ENCODE data around the gene CDC5L.

Gene CDC5L

GRCh38 chr6:44464527-44465310 lies 77.2 kb downstream of the CDC5L start:
- Histone ChIP-seq H3K4me3 (ENCODE audit: extremely low read depth, insufficient read depth, low read length, poor library complexity, severe bottlenecking) (no peak overlapping the region), H3K4me1 (ENCODE audit: control insufficient read depth, insufficient read depth, low read length, poor library complexity, severe bottlenecking) (no peaks in the 10 kb centered on the region), H3K36me3 (ENCODE audit: control insufficient read depth, insufficient read depth, low read length) (no peaks in the 10 kb centered on the region), H3K9me3 (ENCODE audit: control insufficient read depth, low read length) (no peaks in the 10 kb centered on the region), H3K27ac (ENCODE audit: low read depth, low read length, severe bottlenecking) (no peak overlapping the region)
- WGBS, 2 experiments (ENCODE audit: insufficient coverage in 2 of 2), result 91 to 95% methylated on average over 12 to 13 of the region's 13 CpGs

GRCh38 chr6:44466955-44467354 lies 79.4 kb downstream of the CDC5L start:
- Histone ChIP-seq H3K4me3 (ENCODE audit: extremely low read depth, insufficient read depth, low read length, poor library complexity, severe bottlenecking) (no peak overlapping the region), H3K36me3 (ENCODE audit: control insufficient read depth, insufficient read depth, low read length) (no peaks in the 10 kb centered on the region), H3K9me3 (ENCODE audit: control insufficient read depth, low read length) (no peaks in the 10 kb centered on the region), H3K27ac (ENCODE audit: low read depth, low read length, severe bottlenecking) (no peak overlapping the region), H3K4me1 (ENCODE audit: control insufficient read depth, insufficient read depth, low read length, poor library complexity, severe bottlenecking) (peaks cover 5% of the 10 kb centered on the region)
- WGBS, 2 experiments (ENCODE audit: insufficient coverage in 2 of 2), result 90 to 100% methylated on average over 1 to 2 of the region's 3 CpGs

GRCh38 chr6:44468835-44469234 lies 81.3 kb downstream of the CDC5L start:
- Histone ChIP-seq H3K4me1 (ENCODE audit: control insufficient read depth, insufficient read depth, low read length, poor library complexity, severe bottlenecking) (peaks cover 13% of the 10 kb centered on the region), H3K4me3 (ENCODE audit: extremely low read depth, insufficient read depth, low read length, poor library complexity, severe bottlenecking) (no peak overlapping the region), H3K36me3 (ENCODE audit: control insufficient read depth, insufficient read depth, low read length) (no peaks in the 10 kb centered on the region), H3K9me3 (ENCODE audit: control insufficient read depth, low read length) (no peaks in the 10 kb centered on the region), H3K27ac (ENCODE audit: low read depth, low read length, severe bottlenecking) (no peak overlapping the region)
- WGBS, 2 experiments (ENCODE audit: insufficient coverage in 2 of 2), result 80 to 100% methylated on average over 1 to 2 of the region's 6 CpGs

GRCh38 chr6:44470115-44470464 lies 82.6 kb downstream of the CDC5L start:
- Histone ChIP-seq H3K36me3 (ENCODE audit: control insufficient read depth, insufficient read depth, low read length) (no peaks in the 10 kb centered on the region), H3K27ac (ENCODE audit: low read depth, low read length, severe bottlenecking) (no peak overlapping the region), H3K4me1 (ENCODE audit: control insufficient read depth, insufficient read depth, low read length, poor library complexity, severe bottlenecking) (peaks cover 18% of the 10 kb centered on the region), H3K9me3 (ENCODE audit: control insufficient read depth, low read length) (no peaks in the 10 kb centered on the region), H3K4me3 (ENCODE audit: extremely low read depth, insufficient read depth, low read length, poor library complexity, severe bottlenecking) (no peak overlapping the region)
- 91 to 94% methylated on average over 3 to 4 of the region's 7 CpGs for WGBS, 2 experiments (ENCODE audit: insufficient coverage in 2 of 2)

GRCh38 chr6:44470746-44471145 lies 83.2 kb downstream of the CDC5L start:
- no peak overlapping the region for H3K27ac ChIP-seq (ENCODE audit: low read depth, low read length, severe bottlenecking)
- peaks cover 24% of the 10 kb centered on the region for H3K4me1 ChIP-seq (ENCODE audit: control insufficient read depth, insufficient read depth, low read length, poor library complexity, severe bottlenecking)
- H3K36me3 ChIP-seq (ENCODE audit: control insufficient read depth, insufficient read depth, low read length), result no peaks in the 10 kb centered on the region
- WGBS, 2 experiments (ENCODE audit: insufficient coverage in 2 of 2), result 80 to 100% methylated on average over 2 of the region's 2 CpGs
- H3K9me3 ChIP-seq (ENCODE audit: control insufficient read depth, low read length), result no peaks in the 10 kb centered on the region
- H3K4me3 ChIP-seq (ENCODE audit: extremely low read depth, insufficient read depth, low read length, poor library complexity, severe bottlenecking), result no peak overlapping the region

GRCh38 chr6:44471271-44471981 lies 83.9 kb downstream of the CDC5L start:
- 80 to 85% methylated on average over 13 to 14 of the region's 15 CpGs for WGBS, 2 experiments (ENCODE audit: insufficient coverage in 2 of 2)
- Histone ChIP-seq H3K4me1 (ENCODE audit: control insufficient read depth, insufficient read depth, low read length, poor library complexity, severe bottlenecking) (peaks cover 24% of the 10 kb centered on the region), H3K36me3 (ENCODE audit: control insufficient read depth, insufficient read depth, low read length) (no peaks in the 10 kb centered on the region), H3K4me3 (ENCODE audit: extremely low read depth, insufficient read depth, low read length, poor library complexity, severe bottlenecking) (no peak overlapping the region), H3K9me3 (ENCODE audit: control insufficient read depth, low read length) (no peaks in the 10 kb centered on the region), H3K27ac (ENCODE audit: low read depth, low read length, severe bottlenecking) (no peak overlapping the region)

- Histone ChIP-seq H3K27ac (ENCODE audit: low read depth, low read length, severe bottlenecking) (no peak overlapping the region), H3K36me3 (ENCODE audit: control insufficient read depth, insufficient read depth, low read length) (no peaks in the 10 kb centered on the region), H3K4me1 (ENCODE audit: control insufficient read depth, insufficient read depth, low read length, poor library complexity, severe bottlenecking) (peaks cover 24% of the 10 kb centered on the region), H3K9me3 (ENCODE audit: control insufficient read depth, low read length) (no peaks in the 10 kb centered on the region), H3K4me3 (ENCODE audit: extremely low read depth, insufficient read depth, low read length, poor library complexity, severe bottlenecking) (no peak overlapping the region)
- 39 to 49% methylated on average over 11 of the region's 13 CpGs for WGBS, 2 experiments (ENCODE audit: insufficient coverage in 2 of 2)
Observed at GRCh38 chr6:44472250-44472945, 84.9 kb downstream of the CDC5L start.

- Histone ChIP-seq H3K4me3 (ENCODE audit: extremely low read depth, insufficient read depth, low read length, poor library complexity, severe bottlenecking) (no peak overlapping the region), H3K4me1 (ENCODE audit: control insufficient read depth, insufficient read depth, low read length, poor library complexity, severe bottlenecking) (peaks cover 24% of the 10 kb centered on the region), H3K9me3 (ENCODE audit: control insufficient read depth, low read length) (no peaks in the 10 kb centered on the region), H3K27ac (ENCODE audit: low read depth, low read length, severe bottlenecking) (no peak overlapping the region), H3K36me3 (ENCODE audit: control insufficient read depth, insufficient read depth, low read length) (no peaks in the 10 kb centered on the region)
- WGBS, 2 experiments (ENCODE audit: insufficient coverage in 2 of 2), result 93 to 94% methylated on average over 15 of the region's 19 CpGs
Observed at GRCh38 chr6:44473393-44474189, 86.1 kb downstream of the CDC5L start.

- WGBS, 2 experiments (ENCODE audit: insufficient coverage in 2 of 2), result 84 to 91% methylated on average over 7 to 9 of the region's 9 CpGs
- H3K27ac ChIP-seq (ENCODE audit: low read depth, low read length, severe bottlenecking), result no peak overlapping the region
- peaks cover 24% of the 10 kb centered on the region for H3K4me1 ChIP-seq (ENCODE audit: control insufficient read depth, insufficient read depth, low read length, poor library complexity, severe bottlenecking)
- H3K4me3 ChIP-seq (ENCODE audit: extremely low read depth, insufficient read depth, low read length, poor library complexity, severe bottlenecking), result no peak overlapping the region
- no peaks in the 10 kb centered on the region for H3K9me3 ChIP-seq (ENCODE audit: control insufficient read depth, low read length)
- H3K36me3 ChIP-seq (ENCODE audit: control insufficient read depth, insufficient read depth, low read length), result no peaks in the 10 kb centered on the region
Observed at GRCh38 chr6:44474190-44474631, 86.7 kb downstream of the CDC5L start.

- Histone ChIP-seq H3K4me3 (ENCODE audit: extremely low read depth, insufficient read depth, low read length, poor library complexity, severe bottlenecking) (no peak overlapping the region), H3K9me3 (ENCODE audit: control insufficient read depth, low read length) (no peaks in the 10 kb centered on the region), H3K4me1 (ENCODE audit: control insufficient read depth, insufficient read depth, low read length, poor library complexity, severe bottlenecking) (peaks cover 24% of the 10 kb centered on the region), H3K36me3 (ENCODE audit: control insufficient read depth, insufficient read depth, low read length) (no peaks in the 10 kb centered on the region), H3K27ac (ENCODE audit: low read depth, low read length, severe bottlenecking) (no peak overlapping the region)
- 80 to 83% methylated on average over 1 of the region's 1 CpG for WGBS, 2 experiments (ENCODE audit: insufficient coverage in 2 of 2)
Observed at GRCh38 chr6:44474643-44475042, 87.1 kb downstream of the CDC5L start.

Data from mesodermal cell (in vitro differentiated cells).